NCI-H2081 treated with DMSO at 0.1 percent for 48 hours (cell line): ENCODE results near the gene TEKT1.
"Not testable (repeated sequence)": the region's sequence is repeated elsewhere in the genome, so short reads cannot be mapped to it uniquely, and the experiment has no call there.

Experiments used
- DNase-seq: peaks from one replicate; lab custom pipeline; 2025; lab: John Stamatoyannopoulos, UW

TEKT1 gene

GRCh38 chr17:6815775-6816174, 15.8 kb downstream of the TEKT1 start:
- no peak for DNase-seq

GRCh38 chr17:6812295-6812694, 19.2 kb downstream of the TEKT1 start:
- DNase-seq, result no peak

GRCh38 chr17:6811510-6811909, 20.0 kb downstream of the TEKT1 start:
- no peak for DNase-seq

GRCh38 chr17:6800422-6801027, 31.0 kb downstream of the TEKT1 start:
- DNase-seq, result no peak

- DNase-seq, result no peak
These were observed 31.8 kb downstream of the TEKT1 start for GRCh38 chr17:6799738-6800137.

GRCh38 chr17:6797718-6798351, 33.7 kb downstream of the TEKT1 start:
- DNase-seq, result no peak

GRCh38 chr17:6796887-6797490, 34.5 kb downstream of the TEKT1 start:
- no peak for DNase-seq

- no peak for DNase-seq
These were observed 35.3 kb downstream of the TEKT1 start for GRCh38 chr17:6796017-6796886.

- no peak for DNase-seq
These were observed 37.6 kb downstream of the TEKT1 start for GRCh38 chr17:6793748-6794493.

GRCh38 chr17:6789146-6789545, 42.4 kb downstream of the TEKT1 start:
- DNase-seq, result no peak

GRCh38 chr17:6787081-6787693, 44.3 kb downstream of the TEKT1 start:
- DNase-seq, result no peak

GRCh38 chr17:6786618-6787017, 44.9 kb downstream of the TEKT1 start:
- no peak for DNase-seq

GRCh38 chr17:6782244-6782643, 49.3 kb downstream of the TEKT1 start:
- no peak for DNase-seq

GRCh38 chr17:6780886-6781285, 50.6 kb downstream of the TEKT1 start:
- no peak for DNase-seq

- DNase-seq, result no peak
These were observed 51.5 kb downstream of the TEKT1 start for GRCh38 chr17:6780001-6780400.

GRCh38 chr17:6779411-6779810, 52.1 kb downstream of the TEKT1 start:
- DNase-seq, result no peak

- no peak for DNase-seq
These were observed 55.6 kb downstream of the TEKT1 start, which contains the start of gene FBXO39 for GRCh38 chr17:6775871-6776405. FBXO39 (plus strand) TSS chr17:6776215; CDS start chr17:6779869, 3,654 bp downstream.

GRCh38 chr17:6774906-6775305, 56.6 kb downstream of the TEKT1 start:
- DNase-seq, result not testable (repeated sequence)

- no peak for DNase-seq
These were observed 59.5 kb downstream of the TEKT1 start for GRCh38 chr17:6772016-6772415.

- no peak for DNase-seq
These were observed 63.1 kb downstream of the TEKT1 start for GRCh38 chr17:6768447-6768846.

GRCh38 chr17:6761779-6762178, 69.8 kb downstream of the TEKT1 start:
- no peak for DNase-seq
